Endodermal cell (in vitro differentiated cells): ENCODE results near the gene UGT1A3. TPM values are rescaled to one million over a fixed set of nuclear protein-coding genes. Genes with fewer than 3 reads are reported as not detected.

Experiments used
- DNase-seq: peaks from one replicate; pipeline ENCODE4 v3.0.0-alpha.2; 2017
- H3K27ac ChIP-seq: 2 replicates; pipeline ENCODE4 v1.5.1; 2013; ENCODE audit warnings: mild to moderate bottlenecking, low read depth, low read length, moderate library complexity
- H3K27me3 ChIP-seq: 2 replicates; pipeline ENCODE4 v1.6.1; 2013; ENCODE audit warnings: mild to moderate bottlenecking, low read length, moderate library complexity; ENCODE audit not compliant: insufficient read depth, control insufficient read depth, poor library complexity, severe bottlenecking
- H3K36me3 ChIP-seq: 2 replicates; pipeline ENCODE4 v1.7.0; 2013; ENCODE audit warnings: mild to moderate bottlenecking, low read length, moderate library complexity; ENCODE audit not compliant: control insufficient read depth, insufficient read depth
- H3K4me1 ChIP-seq: one replicate; pipeline ENCODE4 v1.7.0; 2013; ENCODE audit warnings: low read length; ENCODE audit not compliant: control insufficient read depth, insufficient read depth
- H3K4me3 ChIP-seq: 2 replicates; pipeline ENCODE4 v1.5.1; 2013; ENCODE audit warnings: mild to moderate bottlenecking, low read length, moderate library complexity
- H3K9ac ChIP-seq: 2 replicates; pipeline ENCODE4 v1.6.1; 2013; ENCODE audit warnings: mild to moderate bottlenecking, low read length, moderate library complexity; ENCODE audit not compliant: poor library complexity, severe bottlenecking; ENCODE audit errors: extremely low read depth
- H3K9me3 ChIP-seq: 2 replicates; pipeline ENCODE4 v1.6.1; 2013; ENCODE audit warnings: mild to moderate bottlenecking, low read length, moderate library complexity; ENCODE audit not compliant: control insufficient read depth
- H3K27ac Mint-ChIP-seq: 2 replicates; pipeline ENCODE4 v1.8.0; 2020; ENCODE audit warnings: mixed read lengths
- H3K27me3 Mint-ChIP-seq: 2 replicates; pipeline ENCODE4 v1.8.0; 2021; ENCODE audit warnings: mild to moderate bottlenecking, mixed read lengths; ENCODE audit not compliant: insufficient read depth
- H3K36me3 Mint-ChIP-seq: 2 replicates; pipeline ENCODE4 v1.8.0; 2020; ENCODE audit warnings: low read depth, mixed read lengths
- H3K4me1 Mint-ChIP-seq: 2 replicates; pipeline ENCODE4 v1.8.0; 2020; ENCODE audit warnings: mixed read lengths
- H3K4me3 Mint-ChIP-seq: 2 replicates; pipeline ENCODE4 v1.8.0; 2020; ENCODE audit warnings: mild to moderate bottlenecking, moderate library complexity, mixed read lengths
- H3K9me3 Mint-ChIP-seq: 2 replicates; pipeline ENCODE4 v1.8.0; 2020; ENCODE audit warnings: mild to moderate bottlenecking, mixed read lengths
- WGBS, 2 experiments: methylation state at CpG; one replicate each; pipeline versions ENCODE4 v1.1.5 to v1.1.7; 2013; ENCODE audit warnings: missing lambda C conversion rate in 2 of 2, mixed read lengths in 1 of 2; ENCODE audit not compliant: insufficient coverage in 1 of 2, insufficient read length in 1 of 2; 5-methylcytosine and 5-hydroxymethylcytosine counted together
- total RNA-seq, 2 donors: library from RNA; stranded (reverse); fragmentation: NEBNext Ultra II Directional in 1 of 2; extraction: Animal tissue kit (Norgen Biotek cat#: 25700) in 1 of 2; gene quantifications; 2 replicates in 1 of 2; 3 replicates in 1 of 2; pipeline ENCODE4 v1.2.1, GENCODE V29; 2021
- TF ChIP-seq, protein P1 (sequence below): fragments of 200-600 bp; sonication (generic); conservative IDR thresholded peaks from 2 replicates; pipeline ENCODE4 v1.5.0; 2021; ENCODE audit warnings: antibody characterized with exemption, mild to moderate bottlenecking

The UGT1A3 gene
- total RNA-seq, 2 donors from 2014 or later, result not detected

DNA sequence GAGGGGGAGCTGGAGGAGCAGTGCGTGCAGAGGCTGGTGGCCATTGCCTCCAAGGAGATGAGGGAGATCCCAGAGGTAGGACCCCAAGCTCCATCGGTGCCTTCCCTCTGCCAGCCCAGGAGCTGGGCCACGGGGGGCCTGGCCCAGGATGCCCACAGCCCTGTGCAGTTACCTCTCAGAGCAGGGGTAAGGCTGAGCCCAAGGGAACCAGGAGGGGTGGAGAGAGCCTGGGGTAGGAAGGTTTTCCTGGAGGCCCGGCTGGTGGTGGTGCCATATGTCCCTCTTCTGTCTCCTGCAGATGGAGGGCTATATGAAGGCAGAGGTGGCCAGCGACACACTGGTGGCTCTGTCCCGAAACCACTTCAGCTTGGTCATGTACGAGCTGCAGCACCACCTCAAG, 60.7 kb downstream of the UGT1A3 start:
- Mint-ChIP-seq H3K36me3 (no peaks in the 10 kb centered on the region), H3K9me3 (peaks cover 4% of the 10 kb centered on the region), H3K27me3 (no peaks in the 10 kb centered on the region), H3K4me3 (no peak overlapping the region), H3K4me1 (no peaks in the 10 kb centered on the region), H3K27ac (no peak overlapping the region)
- 91 to 98% methylated on average over 6 to 7 of the region's 7 CpGs for WGBS, 2 experiments
- H3K4me1 ChIP-seq, result no peaks in the 10 kb centered on the region
- no peak for DNase-seq
- no peak overlapping the region for H3K27ac ChIP-seq
- TF ChIP-seq, protein P1, sequence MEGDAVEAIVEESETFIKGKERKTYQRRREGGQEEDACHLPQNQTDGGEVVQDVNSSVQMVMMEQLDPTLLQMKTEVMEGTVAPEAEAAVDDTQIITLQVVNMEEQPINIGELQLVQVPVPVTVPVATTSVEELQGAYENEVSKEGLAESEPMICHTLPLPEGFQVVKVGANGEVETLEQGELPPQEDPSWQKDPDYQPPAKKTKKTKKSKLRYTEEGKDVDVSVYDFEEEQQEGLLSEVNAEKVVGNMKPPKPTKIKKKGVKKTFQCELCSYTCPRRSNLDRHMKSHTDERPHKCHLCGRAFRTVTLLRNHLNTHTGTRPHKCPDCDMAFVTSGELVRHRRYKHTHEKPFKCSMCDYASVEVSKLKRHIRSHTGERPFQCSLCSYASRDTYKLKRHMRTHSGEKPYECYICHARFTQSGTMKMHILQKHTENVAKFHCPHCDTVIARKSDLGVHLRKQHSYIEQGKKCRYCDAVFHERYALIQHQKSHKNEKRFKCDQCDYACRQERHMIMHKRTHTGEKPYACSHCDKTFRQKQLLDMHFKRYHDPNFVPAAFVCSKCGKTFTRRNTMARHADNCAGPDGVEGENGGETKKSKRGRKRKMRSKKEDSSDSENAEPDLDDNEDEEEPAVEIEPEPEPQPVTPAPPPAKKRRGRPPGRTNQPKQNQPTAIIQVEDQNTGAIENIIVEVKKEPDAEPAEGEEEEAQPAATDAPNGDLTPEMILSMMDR, result no peak
- H3K27me3 ChIP-seq, result no peaks in the 10 kb centered on the region
- H3K36me3 ChIP-seq, result no peaks in the 10 kb centered on the region
- H3K4me3 ChIP-seq, result no peak overlapping the region
- H3K9ac ChIP-seq, result no peak overlapping the region
- no peaks in the 10 kb centered on the region for H3K9me3 ChIP-seq

DNA sequence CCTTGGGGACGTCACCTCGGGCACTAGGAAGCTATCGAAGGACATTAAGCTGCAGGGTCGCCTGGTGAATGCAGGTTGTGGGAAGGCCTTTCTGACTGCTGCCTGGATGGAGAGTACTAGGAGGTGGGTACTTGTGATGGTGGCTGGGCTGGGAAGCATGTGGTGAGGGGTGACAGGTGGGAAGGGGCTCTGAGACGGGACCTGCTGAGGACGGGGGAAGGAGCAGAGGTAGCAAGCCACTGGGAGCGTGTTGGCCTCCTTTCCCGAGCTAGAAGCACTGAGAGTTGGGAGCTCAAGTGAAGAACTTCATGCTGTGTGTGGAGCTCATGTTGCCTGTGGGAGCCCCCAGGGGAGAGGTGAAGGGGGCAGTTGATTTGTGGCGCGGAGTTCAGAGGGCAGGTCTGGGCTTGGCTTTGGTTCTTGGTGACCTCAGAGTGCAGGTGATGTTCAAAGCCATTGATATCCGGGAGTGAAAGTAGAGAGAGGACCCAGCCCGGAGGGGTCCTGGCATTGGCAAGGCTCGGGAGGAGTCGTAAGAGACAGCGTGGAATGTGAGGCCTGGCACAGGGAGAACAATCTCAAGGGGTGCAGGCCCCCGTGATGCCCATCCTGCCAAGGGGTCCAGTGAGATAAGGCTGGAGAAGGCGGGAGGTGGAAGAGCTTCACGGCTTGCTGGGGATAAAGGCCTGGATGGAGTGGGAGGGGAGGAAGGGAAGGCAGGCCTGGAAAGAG, 62.5 kb downstream of the UGT1A3 start:
- no peak overlapping the region for H3K4me3 Mint-ChIP-seq
- Histone ChIP-seq H3K36me3 (no peaks in the 10 kb centered on the region), H3K9me3 (no peaks in the 10 kb centered on the region), H3K27me3 (no peaks in the 10 kb centered on the region), H3K9ac (no peak overlapping the region), H3K4me1 (no peaks in the 10 kb centered on the region), H3K27ac (no peak overlapping the region), H3K4me3 (no peak overlapping the region)
- TF ChIP-seq, protein P1, result no peak
- 87 to 95% methylated on average over 13 to 18 of the region's 18 CpGs for WGBS, 2 experiments
- no peaks in the 10 kb centered on the region for H3K4me1 Mint-ChIP-seq
- H3K9me3 Mint-ChIP-seq, result peaks cover under 1% of the 10 kb centered on the region
- H3K27me3 Mint-ChIP-seq, result no peaks in the 10 kb centered on the region
- no peaks in the 10 kb centered on the region for H3K36me3 Mint-ChIP-seq
- DNase-seq, result no peak
- no peak overlapping the region for H3K27ac Mint-ChIP-seq

DNA sequence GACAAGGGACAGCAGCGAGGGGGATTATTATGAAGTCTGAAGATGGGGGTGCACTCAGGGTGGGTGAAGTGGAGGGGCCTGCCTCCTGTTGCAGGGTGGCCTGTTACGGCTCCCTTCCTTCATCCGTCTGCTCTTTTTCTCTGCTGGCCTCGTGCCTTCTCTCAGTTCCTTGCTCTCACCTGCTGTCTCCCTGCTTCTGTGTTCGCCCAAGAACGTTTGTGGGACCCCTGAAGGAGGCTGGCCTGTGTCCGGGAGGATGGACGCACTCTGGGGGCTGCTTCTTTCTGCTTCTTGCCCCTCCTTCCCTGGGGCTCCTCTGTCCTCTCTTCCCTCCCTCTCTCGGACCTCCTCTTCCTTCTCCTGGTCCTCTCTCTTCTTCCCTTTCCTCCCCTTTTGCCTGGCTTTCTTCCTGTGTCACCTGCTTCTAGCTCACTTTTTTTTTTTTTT, 63.1 kb downstream of the UGT1A3 start:
- Histone ChIP-seq H3K9me3 (no peaks in the 10 kb centered on the region), H3K27me3 (no peaks in the 10 kb centered on the region), H3K9ac (no peak overlapping the region), H3K4me3 (no peak overlapping the region), H3K27ac (no peak overlapping the region), H3K4me1 (no peaks in the 10 kb centered on the region), H3K36me3 (no peaks in the 10 kb centered on the region)
- Mint-ChIP-seq H3K9me3 (no peaks in the 10 kb centered on the region), H3K36me3 (no peaks in the 10 kb centered on the region), H3K4me3 (no peak overlapping the region), H3K27me3 (no peaks in the 10 kb centered on the region), H3K27ac (no peak overlapping the region), H3K4me1 (no peaks in the 10 kb centered on the region)
- 86 to 98% methylated on average over 8 to 9 of the region's 9 CpGs for WGBS, 2 experiments
- DNase-seq, result no peak
- TF ChIP-seq, protein P1, result no peak
